HG03159 (cell line): ENCODE results near the gene MAPK8.

Experiments used
- ATAC-seq: cut with Tn5 transposase; IDR thresholded peaks from one replicate; pipeline ENCODE4 v1.9.1; 2021; ENCODE audit warnings: mild to moderate bottlenecking, moderate library complexity; ENCODE audit not compliant: unreplicated experiment

MAPK8 gene

DNA sequence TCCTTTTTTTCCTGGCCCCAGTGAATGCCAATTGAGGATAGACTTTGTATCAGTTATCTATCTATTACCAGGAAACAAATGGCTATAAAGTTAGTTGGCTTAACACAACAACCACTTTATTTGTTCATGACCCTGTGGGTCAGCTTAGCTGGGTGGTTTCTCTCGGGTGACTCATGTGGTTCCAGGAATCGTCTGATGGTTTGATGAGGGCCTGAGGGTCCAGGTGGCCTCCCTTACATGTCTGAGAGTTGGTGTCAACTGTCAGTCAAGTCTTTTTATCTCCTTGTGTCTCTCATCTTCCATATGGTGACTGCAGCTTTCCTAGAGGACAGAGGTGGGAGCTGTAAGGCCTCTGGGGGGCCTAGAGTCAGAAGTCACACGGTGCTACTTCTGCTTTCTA is 15.3 kb upstream of the MAPK8 start:
- ATAC-seq: no peak

DNA sequence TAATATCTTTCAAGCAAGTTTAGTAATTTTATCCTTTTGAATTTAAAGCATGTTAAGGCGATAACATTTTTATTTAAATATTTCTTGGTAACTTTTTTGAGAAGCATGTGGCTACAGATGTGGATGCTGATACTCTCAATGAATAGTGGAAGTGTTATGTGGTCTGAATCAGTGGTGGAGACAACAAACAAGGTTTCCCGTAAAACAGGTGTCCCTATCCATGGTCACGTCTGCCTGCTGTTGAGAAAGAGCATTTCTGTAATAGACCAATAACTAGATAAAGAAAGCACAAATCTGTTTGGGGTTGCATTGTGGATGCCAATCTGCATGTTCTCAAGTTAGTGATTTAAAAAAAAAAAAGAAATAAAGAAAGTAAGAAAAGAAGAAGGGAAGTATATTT is 13.9 kb upstream of the MAPK8 start:
- no peak for ATAC-seq

DNA sequence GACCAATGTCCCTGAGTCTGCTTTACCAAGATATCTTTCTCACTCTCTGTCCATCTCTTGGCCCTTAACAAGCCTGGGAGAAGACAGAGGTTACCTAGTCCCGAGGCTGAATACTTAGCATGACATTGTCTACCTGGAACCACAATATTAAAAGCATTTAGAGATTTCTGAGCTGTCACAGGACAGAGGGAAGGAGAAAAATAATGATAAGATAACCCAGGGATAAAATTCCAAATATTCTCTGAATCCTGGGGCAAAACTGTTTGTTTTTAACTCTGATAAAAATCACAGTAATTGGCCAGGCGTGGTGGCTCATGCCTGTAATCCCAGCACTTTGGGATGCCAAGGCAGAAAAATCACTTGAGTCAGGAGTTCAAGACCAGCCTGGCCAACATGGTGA is 12.0 kb upstream of the MAPK8 start:
- no peak for ATAC-seq

DNA sequence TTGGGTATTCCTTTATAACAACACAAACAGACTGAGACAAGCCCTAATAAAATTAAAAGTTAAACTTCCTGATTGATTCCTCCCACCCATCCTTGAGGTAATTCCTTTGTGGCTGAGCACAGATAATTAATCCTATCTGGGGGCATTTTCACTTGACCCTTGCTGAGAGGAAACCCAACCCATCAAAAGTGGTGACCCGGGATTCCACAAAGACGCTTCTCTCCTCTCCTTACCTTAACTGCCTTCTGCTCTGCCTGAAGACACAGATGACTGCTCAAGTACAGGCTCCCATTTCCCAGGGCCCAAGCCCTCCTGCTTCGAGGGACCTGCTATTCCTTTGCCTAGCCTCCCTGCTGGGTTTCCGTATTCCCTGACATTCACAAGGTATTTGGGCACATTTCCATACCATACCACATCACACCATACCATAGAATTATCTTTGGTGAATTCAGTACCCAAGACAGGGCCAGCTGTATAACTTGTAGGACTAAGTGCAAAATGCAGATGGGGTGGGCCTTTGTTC is 9.8 kb upstream of the MAPK8 start:
- no peak for ATAC-seq

DNA sequence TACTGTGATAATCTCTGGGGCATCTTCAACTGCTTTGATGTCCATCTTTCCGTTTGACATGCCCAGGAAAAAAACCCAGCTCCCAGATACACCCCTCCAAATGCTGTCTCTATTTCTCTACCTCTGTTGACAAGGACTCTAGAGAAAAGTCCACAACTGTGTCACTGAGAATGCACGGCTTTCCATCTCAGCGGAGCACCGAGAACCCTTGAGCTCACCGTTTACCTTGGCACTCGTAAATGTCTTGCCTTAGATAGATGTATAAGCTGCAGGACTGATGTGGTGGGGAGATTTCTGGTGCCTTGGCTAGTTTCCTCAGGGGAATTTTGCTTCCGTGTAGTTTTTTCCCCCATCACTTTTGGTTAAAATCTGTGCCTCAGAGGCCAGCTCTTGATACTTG is 7.4 kb upstream of the MAPK8 start:
- no peak for ATAC-seq

DNA sequence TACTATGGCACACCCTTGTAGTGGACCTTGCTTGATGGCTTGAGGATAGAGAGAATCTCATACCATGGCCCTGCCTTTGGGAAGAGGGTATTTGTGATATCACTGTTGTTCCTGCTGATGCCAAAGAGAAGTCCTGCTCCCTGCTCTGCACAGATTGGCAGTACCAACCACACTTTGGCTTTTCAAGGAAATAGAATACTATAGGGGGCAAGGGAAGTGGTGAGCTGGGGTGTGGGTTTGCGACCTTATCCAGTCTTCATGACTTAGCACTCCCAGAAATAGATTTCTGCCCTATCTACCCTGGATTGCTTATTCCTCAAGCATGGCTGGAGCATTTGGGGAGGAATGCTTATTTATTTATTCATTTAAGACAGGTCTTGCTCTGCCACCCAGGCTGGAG is 6.8 kb upstream of the MAPK8 start:
- no peak for ATAC-seq

DNA sequence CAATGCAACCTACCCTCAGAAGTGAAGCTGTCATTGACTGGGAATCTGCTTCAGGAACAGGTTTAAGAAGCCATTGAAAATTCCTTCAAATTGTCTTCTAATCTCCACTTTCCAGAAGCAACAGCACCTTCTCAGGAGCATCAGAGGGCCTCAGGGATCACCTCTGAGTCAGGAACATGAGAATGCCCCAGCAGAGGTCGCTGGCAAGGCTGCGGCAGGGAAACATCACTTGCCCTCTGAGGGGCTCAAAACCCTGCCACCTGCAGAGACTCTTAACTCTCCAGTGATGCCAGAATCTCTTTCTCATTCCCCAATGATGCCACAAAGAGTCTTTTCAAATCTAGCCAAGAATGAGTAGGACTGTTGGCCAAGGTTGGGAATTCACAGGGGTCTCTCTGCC is 5.9 kb upstream of the MAPK8 start:
- no peak for ATAC-seq

DNA sequence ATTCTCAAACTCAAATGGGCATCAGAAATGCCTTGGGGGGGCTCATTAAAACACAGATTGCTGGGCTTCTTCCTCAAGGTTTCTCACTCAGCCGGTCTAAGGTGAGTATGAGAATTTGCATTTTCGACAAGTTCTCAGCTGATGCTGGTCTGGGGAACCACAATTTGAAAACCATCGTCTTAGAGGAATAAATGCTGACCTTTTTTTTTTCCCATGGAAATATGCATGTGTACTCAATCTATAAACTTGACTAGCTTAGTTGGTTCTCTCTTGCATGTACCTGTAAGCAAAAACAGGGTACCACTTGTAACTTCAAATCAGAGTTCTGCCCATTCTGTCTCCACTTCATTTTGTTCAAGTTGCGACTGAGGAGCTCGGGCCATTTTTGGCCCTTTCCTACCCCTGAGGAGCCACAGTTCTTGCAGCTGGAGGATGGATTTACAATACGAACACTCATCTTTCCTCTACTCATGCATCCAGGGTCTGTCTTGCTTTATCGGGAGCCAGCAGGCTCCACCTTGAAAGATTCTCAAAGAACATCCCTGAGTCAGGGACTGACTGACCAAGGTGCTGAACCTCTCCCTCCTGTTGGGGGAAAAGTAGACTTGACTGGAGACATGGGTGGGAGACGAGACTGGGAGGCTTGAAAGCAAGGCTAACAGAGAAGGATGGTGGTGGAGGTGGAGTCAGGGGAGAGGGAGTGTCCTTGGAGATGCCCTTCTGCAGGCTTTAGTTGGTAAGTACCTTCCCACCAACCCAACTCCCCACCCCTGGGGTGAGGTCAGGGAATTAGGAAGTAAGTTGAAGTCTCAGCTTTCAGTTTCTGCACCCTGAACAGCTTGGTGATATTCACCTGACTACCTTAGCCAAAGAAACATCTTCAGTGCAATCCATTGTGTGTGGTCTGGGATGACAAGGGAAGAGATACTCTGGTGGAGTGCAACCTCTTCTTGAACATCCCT is 3.7 kb upstream of the MAPK8 start:
- no peak for ATAC-seq

DNA sequence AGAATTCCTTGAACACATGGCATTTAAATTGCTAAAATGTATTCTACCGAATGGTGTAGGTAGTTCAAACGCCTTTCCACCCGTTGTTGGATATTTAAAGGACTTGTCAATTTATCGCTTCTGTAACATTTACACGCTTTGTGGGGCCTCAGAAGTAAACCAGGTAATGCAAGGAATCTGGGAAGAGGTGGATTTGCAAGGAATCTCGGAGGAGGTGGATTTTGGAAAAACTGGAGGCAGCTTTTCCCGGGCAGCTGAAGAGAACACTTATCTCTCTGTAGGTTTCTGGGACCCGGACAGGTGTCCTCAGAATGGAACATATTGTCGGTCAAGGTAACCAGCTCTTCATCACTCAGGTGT is 592 bp upstream of the MAPK8 start:
- ATAC-seq: no peak

DNA sequence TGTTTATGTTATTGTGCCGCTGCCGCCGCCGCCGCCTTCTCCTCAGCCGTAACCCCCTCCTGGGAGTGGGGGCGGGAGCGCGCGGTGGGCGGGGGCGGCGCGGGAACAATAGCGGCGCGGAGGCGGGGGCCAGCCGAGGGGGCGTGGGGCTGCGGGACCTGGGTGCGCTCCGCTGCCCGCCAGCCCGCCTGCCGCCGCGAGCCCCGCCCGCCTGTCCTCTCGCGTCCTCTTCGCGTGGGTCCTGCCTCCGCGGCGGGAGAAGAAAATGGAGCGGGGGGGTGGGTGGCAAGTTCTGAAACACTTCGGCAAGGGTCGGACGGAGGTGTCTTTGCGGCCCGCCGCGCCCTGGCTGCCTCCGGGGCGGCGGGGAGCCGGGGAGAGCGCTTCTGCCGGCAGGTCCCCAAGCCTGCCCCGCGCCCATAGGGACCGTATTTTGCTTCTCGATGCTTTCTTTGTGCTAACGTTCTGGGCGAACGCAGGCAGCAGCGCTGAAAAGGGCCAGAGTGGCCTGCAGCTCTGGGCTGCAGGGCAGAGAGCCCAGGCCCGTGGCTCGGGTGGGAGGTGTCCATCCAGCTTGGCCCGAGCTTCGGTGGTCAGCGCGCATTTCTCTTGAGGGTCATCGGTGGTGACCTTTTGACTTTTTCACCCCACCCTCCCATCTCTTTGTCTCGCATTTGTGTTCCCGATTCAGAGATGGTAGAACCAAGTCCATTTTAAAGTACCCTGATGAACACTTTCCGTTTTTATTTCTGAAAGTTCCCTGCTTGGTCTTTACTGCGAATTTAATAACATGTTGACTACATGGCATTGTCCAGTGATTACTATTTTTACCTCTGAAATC is 613 bp downstream of the MAPK8 start:
- peak; percentile 32 for ATAC-seq

DNA sequence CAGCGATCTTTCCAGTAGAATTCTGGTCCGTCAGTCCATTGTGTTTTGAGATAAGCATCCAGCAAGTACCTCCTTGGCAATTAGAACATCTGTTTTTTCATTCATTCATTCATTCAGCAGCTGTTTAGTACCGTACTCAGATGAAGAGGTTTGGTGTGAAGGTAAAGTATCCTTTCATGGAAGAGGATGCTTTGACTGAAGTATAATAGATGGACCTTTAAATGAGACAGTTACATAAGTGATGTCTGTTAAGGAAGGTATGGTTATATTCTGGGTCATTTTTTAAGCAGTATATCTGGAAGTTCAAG is 1.2 kb downstream of the MAPK8 start:
- ATAC-seq: no peak

DNA sequence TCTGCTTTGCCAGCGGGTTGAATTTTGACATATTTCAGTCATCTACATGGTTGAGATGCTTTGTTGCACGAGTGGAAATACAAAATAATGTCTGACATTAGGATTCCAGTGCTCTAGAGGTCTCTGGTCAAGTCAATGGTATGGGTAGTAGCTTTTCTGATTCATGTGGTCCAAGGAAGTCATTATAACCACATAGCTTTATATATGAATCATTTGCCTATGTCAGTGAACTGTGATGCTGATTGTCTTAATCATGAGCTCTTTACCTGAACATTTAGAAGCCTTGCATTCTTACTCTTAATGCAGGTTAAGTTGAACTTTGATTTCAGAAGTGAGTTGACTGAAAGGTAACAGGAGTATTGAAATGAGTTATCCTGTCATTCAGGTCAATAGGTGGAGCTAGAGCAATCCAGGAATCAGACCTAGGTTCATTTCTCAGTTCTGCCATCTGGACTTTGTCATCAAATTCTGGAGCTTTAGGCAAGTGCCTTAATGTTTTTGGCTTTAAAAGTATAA is 3.3 kb downstream of the MAPK8 start:
- no peak for ATAC-seq

DNA sequence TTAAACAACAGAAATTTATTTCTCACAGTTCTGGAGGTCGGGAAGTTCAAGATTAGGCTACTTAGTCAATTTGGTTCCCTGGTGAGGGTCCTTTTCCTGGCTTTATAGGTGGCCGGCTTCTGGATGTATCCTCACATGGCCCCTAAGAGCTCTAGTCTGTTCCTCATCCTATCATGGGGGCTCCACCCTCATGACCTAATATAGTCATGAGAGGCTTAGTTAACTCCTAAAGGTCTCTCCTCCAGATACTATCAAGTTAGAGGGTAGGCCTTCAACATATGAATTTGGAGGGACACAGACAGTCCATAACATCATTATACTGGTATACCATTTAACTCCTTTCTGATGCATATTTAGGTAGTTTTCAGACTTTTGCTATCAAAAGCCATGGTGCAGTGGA is 7.6 kb downstream of the MAPK8 start:
- ATAC-seq: no peak

DNA sequence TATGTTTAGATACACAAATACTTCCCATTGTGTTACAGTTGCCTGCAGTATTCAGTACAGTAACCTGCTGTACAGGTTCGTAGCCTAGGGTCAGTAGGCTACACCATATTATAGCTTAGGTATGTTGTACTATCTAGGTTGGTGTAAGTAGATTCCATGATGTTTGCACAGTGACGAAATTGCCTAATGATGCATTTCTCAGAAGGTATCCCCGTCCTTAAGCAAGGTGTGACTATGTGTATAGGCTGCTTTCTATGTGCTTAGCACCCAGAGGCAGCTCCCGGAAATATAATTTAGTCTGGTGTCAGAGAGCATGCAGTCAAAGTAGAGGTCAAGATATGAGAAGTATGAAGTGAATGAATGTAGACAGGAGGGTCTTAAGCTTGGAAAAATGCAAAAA is 9.8 kb downstream of the MAPK8 start:
- no peak for ATAC-seq

DNA sequence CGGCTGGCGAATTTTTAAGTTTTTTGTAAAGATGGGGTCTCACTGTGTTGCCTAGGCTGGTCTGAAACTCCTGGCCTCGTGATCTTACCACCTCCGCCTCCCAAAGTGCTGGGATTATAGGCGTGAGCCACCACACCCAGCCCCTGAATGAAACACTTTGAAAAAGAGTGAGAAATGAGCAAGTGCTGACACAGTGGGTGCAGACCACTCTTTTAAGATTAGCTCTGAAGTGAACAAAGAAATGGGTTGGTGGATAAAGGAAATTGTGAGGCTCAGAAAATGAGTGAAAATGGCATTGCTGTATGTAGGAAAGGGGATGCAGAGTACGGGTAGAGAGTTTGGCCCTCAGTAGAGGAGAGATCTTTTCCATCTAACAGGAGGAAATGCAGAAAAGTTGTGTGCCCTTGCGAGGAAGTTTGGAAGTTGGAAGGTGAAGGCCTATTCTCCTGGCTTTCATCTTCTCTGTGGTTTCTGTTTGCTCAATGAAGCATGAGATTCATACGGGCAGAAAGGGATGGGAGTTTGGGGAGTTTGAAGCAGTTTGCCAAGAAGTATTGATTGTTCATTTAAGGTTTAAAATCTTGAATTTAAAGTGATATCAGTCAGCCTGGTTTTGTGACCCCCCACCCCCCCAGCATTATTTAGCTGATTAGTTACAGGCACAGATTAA is 11.0 kb downstream of the MAPK8 start:
- ATAC-seq: no peak

DNA sequence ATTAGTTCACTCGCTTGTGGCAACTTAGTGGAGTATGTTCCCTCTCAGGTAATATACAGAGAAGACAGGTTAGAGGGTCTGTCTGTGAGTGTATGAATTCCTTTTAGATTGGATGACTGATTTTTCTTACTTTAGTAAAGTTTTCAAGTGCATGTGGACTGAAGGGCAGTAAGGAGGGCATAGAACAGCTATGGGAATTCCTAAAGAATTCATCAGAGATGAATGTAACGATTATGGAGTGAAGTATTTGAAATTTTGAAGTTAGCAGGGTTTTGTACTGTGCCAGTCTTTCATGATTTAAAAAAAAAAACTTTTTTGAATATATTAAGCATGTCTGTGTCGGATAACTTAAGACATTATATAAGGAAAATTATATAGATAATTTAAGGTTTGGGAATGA is 15.5 kb downstream of the MAPK8 start:
- ATAC-seq: no peak

DNA sequence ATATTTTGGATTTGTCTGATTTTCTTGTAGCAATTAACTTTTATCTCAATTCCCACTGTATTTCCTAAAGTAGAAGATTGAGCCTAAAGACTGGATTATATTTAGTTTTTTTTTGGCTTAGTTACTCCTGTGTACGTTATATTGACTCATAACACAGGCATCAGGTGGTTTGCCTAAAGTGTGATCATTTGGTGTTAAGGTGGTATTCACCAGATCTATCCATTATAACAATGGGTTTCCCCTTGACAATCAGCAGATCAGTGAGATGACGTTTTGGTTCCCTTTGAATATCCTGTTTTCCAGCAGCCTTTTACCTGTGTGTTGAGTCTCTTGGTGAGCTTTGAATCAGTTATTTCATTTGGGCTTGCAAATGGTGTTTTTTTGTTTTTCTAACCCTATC is 18.1 kb downstream of the MAPK8 start:
- no peak for ATAC-seq

DNA sequence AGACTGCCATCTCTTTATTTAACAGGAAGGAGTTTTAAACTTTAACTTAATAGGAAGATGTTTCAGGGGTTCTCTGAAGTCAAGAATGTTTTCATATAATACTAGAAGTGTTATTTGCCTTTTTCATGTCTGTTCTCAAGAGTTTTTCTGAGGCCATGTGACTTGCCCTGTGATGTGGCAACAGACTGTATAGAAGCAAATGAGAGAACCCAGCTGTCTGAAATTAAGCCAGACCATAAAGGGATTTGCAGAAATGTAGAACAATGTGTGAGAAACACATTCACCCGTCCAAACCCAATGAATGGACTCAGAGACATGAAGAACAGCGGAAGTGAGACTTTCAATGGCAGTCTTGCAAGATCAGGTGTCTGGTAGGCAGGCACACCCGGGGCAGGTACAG is 23.8 kb downstream of the MAPK8 start:
- no peak for ATAC-seq

DNA sequence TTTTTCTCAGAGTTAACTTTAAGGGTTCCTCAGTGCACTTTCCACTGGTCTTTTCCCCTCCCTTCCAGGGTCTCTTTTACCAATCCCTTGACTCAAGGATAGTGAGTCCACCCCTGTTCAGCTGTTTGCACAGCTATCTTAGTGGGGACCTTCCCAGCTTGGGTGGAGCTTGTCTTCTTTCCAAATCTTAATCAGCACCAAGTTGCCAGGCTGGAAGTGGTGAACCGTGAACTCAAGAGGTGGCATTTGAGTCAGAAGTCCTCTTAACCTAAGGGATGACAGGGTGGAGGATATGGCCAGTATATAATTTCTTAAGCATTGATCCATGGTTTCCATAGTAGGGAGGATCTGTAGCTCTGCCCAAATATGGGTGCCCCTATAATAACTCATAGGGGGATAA is 25.0 kb downstream of the MAPK8 start:
- no peak for ATAC-seq

DNA sequence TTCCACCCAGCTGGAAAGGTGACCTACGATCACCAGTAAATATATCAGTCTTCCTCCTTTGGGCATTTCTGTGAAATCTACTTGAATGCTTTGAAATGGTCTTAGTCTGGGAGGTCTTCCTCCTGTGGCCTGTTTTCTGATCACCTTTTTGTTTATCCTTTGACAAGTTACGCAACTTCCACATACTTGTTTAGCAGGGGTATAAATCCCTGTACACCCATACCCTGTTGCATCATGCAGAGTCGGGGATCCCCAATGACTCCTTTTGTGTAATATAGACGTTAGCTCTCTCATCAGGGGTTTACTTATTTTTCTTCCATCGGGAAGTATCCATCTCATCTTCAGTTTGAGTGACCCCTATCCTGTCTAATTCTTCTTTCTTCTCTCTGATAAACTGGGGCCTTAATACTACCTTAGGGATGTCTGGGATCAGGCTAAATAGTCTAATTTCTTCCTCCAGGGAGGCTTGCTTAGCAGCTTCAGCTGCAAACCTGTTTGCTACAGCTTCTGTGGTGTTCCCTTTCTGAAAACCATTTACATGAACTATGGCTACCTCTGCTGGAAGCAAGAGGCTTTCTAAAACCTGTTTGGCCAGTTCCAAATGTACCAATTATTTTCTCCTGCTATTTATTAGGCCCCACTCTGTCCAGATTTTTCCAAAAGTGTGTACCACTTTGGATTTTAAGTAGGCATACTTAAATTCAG is 25.8 kb downstream of the MAPK8 start:
- no peak for ATAC-seq

DNA sequence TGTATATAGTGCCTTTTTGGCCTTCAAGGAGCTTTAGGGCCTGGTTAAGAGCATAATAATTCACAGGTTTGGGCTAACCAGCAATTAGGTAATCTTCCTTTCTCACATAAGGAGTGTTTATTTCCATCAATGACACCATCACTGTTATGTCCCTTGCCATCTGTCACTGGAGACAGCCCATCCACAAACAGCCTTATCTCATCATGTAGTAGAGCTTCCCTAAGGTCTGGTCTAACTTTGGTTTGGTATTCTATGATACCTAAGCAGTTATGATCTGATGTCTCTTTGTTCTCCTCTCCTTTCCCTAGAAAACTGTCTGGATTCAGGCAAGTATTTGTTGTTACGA is 26.4 kb downstream of the MAPK8 start:
- no peak for ATAC-seq
